ENCODE data around the gene CHD6.

CHD6 gene

GRCh38 chr20:41436679-41437078 is 181.5 kb downstream of the CHD6 start:
- DNase-seq (ENCODE audit: extremely low read depth in 1 of 2, low read depth in 1 of 2) = no peak

DNA sequence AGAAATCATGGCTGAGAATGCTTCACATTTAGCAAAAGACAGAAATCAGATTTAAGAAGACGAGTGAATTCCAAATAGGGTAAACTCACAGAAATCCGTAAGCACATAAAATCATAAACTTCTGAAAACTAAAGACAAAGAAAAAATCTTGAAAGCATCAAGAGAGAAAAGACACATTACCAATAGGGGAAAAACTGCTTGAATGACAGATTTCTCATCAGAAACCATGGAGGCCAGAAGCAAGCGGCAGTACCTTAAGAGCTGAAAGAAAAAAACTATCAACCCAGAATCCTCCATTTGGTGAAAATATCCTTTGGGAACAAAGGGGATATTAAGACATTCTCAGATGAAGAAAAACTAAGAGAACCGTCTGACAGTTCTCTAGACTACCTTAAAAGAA is 185.0 kb downstream of the CHD6 start:
- DNase-seq (ENCODE audit: extremely low read depth in 1 of 2, low read depth in 1 of 2) = no peak

GRCh38 chr20:41432746-41433145 is 185.4 kb downstream of the CHD6 start:
- DNase-seq (ENCODE audit: extremely low read depth in 1 of 2, low read depth in 1 of 2) = no peak

DNA sequence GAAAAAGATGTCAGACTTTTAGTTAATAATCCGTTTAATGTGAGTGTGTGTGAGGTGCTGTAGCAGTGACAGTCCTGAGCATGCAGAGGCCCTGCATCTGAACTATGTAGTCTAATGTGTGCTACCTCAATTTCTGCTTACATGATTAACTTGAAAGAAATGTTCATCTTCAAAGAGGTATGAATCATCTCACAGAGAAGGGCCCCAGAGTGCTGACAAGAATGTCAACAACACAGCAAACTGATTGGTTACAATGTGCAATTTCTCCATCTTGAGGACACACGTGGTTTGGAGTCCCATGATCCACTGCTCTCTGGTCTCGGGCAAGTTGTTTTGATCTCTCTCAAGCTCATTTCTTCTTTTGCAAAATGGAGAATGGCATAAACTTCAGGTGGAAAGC is 189.9 kb downstream of the CHD6 start:
- DNase-seq (ENCODE audit: extremely low read depth in 1 of 2, low read depth in 1 of 2) = no peak

DNA sequence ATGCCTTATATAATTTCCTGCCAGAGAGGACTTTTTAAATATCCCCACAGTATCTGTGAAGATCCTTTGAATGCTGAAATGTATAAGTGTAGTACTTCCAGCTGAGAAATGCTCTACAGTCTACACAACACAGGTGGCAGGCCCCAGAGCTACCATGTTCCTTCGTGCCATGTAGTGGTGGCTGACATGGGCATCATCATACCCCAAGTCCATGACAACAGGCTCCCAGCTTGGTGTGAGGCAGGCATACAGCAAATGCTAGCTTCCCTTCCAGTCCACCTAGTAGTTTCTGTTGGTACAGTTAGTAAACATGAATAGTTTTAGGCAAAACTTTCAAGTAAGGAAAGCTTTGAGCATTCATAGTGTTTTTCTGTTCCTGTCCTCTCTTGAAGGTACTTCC is 190.3 kb downstream of the CHD6 start:
- DNase-seq (ENCODE audit: extremely low read depth in 1 of 2, low read depth in 1 of 2) = no peak

- DNase-seq (ENCODE audit: extremely low read depth in 1 of 2, low read depth in 1 of 2) = no peak
Measured at GRCh38 chr20:41426976-41427375, 191.2 kb downstream of the CHD6 start.

DNA sequence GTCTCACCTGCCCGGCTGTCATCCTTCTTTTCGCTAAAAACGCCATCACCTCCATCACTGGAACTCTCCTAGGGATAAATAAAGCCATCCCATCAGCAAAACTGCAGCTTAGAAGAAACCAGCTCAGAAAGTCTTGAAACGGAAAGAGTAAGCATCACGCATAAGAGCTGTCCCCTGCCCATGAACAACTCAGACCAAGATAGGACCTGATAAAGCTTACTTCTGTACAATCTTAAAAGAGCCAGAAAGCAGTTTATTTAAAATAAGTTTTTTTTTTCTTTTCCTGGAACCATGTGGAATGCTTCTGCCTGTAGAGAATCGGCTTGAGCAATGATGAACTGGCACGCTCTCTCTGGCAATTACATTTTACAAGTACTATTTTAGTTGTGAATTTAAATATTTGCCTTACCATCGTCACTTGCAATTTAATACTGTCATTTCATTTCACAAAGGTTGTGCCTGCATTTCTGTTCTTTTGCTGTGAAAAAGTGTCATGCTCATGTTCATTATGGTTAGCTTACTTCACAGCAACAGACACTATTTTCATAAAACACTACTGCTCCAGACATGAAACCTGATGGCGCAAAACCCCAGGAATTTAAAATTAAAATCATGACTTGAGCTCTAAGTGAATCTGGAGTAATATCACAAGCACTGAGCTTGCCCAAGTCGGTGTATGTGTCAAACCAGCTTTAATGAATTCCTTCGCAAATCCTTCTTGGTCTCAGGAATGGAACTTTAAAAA is 191.9 kb downstream of the CHD6 start:
- no peak for DNase-seq (ENCODE audit: extremely low read depth in 1 of 2, low read depth in 1 of 2)

- no peak for DNase-seq (ENCODE audit: extremely low read depth in 1 of 2, low read depth in 1 of 2)
Measured at GRCh38 chr20:41425180-41425884, 192.8 kb downstream of the CHD6 start.

- no peak for DNase-seq (ENCODE audit: extremely low read depth in 1 of 2, low read depth in 1 of 2)
Measured at GRCh38 chr20:41424546-41424945, 193.6 kb downstream of the CHD6 start.

GRCh38 chr20:41424011-41424410 is 194.2 kb downstream of the CHD6 start:
- DNase-seq (ENCODE audit: extremely low read depth in 1 of 2, low read depth in 1 of 2) = no peak

- no peak for DNase-seq (ENCODE audit: extremely low read depth in 1 of 2, low read depth in 1 of 2)
Measured at GRCh38 chr20:41422953-41423352, 195.2 kb downstream of the CHD6 start.

- DNase-seq (ENCODE audit: extremely low read depth in 1 of 2, low read depth in 1 of 2) = no peak
Measured at GRCh38 chr20:41418739-41419293, 199.4 kb downstream of the CHD6 start.

DNA sequence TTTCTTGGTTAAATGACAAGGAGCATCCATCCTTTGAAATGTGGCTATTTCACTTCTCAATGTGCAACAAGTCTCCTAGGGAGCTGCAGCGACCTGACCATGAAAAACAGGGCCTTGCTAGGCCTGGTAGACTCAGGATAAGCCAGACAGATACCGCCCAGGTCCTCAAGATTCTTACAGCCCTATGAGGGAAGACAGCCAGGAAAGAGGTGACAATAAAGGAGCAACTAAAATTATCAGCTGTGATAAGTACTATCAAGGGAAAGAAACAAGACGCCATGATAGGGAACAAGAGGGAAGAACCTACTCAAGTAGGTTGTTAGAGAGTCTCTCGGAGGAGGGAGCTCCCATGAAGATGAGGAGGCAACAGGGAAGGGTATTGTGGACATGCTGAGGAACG is 200.1 kb downstream of the CHD6 start:
- DNase-seq (ENCODE audit: extremely low read depth in 1 of 2, low read depth in 1 of 2) = no peak

GRCh38 chr20:41415191-41415590 is 203.0 kb downstream of the CHD6 start:
- DNase-seq (ENCODE audit: extremely low read depth in 1 of 2, low read depth in 1 of 2) = no peak

GRCh38 chr20:41413169-41413568 is 205.0 kb downstream of the CHD6 start:
- no peak for DNase-seq (ENCODE audit: extremely low read depth in 1 of 2, low read depth in 1 of 2)

GRCh38 chr20:41412324-41413120 is 205.7 kb downstream of the CHD6 start:
- no peak for DNase-seq (ENCODE audit: extremely low read depth in 1 of 2, low read depth in 1 of 2)

DNA sequence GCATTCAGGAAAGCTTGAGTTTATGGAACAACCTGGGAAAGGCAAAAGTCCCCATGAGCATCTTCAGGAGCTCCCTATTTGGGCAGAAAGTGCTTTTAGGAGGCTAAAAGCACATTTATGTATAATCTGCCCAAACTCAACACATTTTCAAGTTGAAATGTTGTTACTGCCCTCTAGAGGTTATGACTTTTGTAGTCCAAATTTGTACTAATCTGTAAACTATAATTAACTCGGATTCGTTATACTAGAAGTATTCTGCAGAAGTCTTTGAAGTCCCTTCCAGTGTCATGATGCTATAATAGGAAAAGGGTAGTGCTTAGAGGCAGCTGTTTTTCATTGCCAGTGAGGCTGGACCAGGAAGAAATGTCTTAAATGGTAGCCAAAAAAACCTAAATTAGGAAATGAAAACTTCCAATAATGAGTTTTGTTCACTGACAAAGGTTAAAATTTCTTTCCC is 206.8 kb downstream of the CHD6 start:
- DNase-seq (ENCODE audit: extremely low read depth in 1 of 2, low read depth in 1 of 2) = no peak

DNA sequence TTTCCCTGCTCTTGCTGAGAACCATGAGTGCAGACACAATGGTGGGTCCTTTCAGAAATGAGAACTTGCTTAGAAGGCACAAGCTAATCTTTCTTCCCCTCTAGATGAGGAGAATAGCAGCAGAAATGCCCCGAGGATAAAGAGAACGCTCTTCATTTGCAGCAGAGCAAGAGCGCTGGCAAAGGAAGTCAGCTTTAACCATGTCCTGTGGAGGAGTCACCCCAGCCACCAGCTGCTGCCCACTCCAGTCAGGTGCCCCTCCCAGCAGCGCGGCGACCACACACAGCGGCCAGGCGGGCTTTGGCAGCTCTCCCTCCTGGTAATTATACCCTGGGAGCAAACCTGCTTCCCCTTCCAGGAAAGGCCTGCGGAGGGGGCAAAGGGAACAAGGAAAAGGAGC is 209.2 kb downstream of the CHD6 start:
- no peak for DNase-seq (ENCODE audit: extremely low read depth in 1 of 2, low read depth in 1 of 2)

DNA sequence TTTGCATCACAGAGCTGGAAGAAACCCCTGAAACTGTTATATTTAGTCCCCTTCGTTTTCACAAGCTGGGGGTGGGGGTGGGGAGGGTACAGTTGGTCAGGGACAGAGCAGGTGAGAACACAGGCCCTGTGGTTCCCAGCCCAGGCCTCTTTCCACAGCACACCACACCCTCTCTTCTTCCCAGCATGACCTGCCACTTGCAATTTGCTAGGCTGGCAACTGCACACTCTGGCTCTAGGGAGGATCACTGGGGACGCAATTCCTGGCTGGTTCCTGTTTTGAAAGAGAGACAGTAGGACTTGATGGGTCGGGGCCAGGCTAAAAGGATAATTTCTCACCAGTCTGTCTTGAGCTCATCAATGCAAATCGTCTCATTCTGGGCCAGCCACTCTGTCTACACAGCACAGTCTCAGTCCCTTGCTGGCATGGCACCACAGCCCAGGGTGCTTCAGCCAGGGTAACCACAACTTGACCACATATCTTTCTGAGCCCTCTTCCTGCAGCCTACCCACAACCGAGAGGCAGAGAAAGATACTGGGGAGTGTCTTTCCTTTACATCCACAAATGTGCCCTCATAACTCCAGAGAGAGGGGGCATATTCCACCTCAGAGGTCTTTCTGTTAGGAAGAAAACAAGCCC is 209.9 kb downstream of the CHD6 start:
- no peak for DNase-seq (ENCODE audit: extremely low read depth in 1 of 2, low read depth in 1 of 2)

DNA sequence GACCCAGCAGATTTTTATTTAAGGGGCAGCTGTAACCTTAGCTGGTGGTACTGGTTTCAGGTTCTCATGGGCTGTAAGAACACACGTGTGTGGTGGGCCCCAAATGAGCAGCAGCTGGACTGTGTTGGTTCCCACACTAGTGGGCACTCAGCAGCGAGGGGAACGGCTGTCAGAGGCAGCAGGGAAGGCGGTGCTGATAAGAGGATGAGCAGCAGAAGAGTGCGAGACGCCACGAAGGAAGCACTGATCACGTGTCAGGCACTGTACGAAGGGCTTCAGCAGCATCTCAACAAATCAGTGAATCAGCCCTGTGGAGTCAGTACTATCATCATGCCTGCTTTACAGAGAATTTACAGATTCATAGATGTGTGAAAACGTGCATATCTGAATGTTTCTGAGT is 210.6 kb downstream of the CHD6 start:
- no peak for DNase-seq (ENCODE audit: extremely low read depth in 1 of 2, low read depth in 1 of 2)

GRCh38 chr20:41406896-41407444 is 211.2 kb downstream of the CHD6 start:
- no peak for DNase-seq (ENCODE audit: extremely low read depth in 1 of 2, low read depth in 1 of 2)
